ENCODE measurements around the gene GRK5. TPM values are rescaled to one million over a fixed set of nuclear protein-coding genes. Genes with fewer than 3 reads are reported as not detected.

The GRK5 gene
- total RNA-seq, 4 donors from 2014 or later, result 11.6 to 38.2 (median 21.4) TPM

- TF ChIP-seq, protein P1, sequence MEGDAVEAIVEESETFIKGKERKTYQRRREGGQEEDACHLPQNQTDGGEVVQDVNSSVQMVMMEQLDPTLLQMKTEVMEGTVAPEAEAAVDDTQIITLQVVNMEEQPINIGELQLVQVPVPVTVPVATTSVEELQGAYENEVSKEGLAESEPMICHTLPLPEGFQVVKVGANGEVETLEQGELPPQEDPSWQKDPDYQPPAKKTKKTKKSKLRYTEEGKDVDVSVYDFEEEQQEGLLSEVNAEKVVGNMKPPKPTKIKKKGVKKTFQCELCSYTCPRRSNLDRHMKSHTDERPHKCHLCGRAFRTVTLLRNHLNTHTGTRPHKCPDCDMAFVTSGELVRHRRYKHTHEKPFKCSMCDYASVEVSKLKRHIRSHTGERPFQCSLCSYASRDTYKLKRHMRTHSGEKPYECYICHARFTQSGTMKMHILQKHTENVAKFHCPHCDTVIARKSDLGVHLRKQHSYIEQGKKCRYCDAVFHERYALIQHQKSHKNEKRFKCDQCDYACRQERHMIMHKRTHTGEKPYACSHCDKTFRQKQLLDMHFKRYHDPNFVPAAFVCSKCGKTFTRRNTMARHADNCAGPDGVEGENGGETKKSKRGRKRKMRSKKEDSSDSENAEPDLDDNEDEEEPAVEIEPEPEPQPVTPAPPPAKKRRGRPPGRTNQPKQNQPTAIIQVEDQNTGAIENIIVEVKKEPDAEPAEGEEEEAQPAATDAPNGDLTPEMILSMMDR (IDR thresholded peaks at IDR 0.05; ENCODE audit: low read depth), result no peak
These were observed 170.1 kb downstream of the GRK5 start for GRCh38 chr10:119377451-119377957.

- TF ChIP-seq, protein P1 (IDR thresholded peaks at IDR 0.05; ENCODE audit: low read depth), result no peak
These were observed 170.8 kb downstream of the GRK5 start for GRCh38 chr10:119377958-119378736.

DNA sequence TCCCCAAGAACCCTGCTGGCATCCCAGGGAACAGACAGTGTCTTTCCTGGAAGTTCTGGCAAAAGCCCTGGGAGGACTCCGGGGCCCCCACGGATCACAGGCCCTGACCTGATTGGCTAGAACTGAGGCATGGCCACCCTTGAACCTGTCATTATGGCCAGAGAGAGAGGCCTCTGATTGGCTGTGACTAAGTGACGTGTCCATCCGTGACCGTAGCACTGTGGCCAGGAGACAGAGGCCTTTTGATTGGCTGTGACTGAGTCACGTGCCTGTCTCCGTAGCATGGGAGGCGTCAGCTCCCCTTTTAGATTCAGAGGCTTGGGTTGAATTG lies 171.3 kb downstream of the GRK5 start:
- TF ChIP-seq, protein P1 (IDR thresholded peaks at IDR 0.05; ENCODE audit: low read depth), result no peak

DNA sequence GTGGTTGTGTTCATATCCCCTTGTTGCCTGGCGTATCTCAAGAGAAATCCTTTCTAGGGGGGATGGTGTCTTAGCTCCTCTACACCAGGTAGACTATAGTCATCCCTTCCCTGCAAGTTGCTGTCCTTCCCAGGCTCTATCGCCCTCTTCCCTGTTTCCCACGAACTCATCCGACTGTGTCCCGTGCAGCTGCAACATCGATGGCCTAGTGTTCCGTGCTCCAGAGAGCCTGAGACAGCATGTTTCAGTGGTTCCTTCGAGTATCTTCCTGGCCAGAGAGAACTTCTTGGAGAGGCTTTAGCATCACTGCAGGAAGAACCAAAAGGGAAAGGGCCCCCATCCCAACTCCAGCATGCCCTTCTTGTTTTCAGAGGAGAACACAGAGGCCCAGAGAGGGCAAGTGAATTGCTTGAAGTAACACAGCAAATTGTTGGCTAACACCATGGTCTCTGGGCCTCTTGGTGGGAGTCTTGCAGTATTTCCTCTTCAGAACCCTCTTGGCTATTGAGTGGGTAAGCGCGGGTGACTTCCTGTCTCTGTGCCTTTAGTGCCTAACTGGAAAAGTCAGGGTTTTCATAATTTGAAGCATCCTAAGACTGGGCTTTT lies 172.2 kb downstream of the GRK5 start:
- TF ChIP-seq, protein P1 (IDR thresholded peaks at IDR 0.05; ENCODE audit: low read depth), result no peak

- TF ChIP-seq, protein P1 (IDR thresholded peaks at IDR 0.05; ENCODE audit: low read depth), result no peak
These were observed 175.9 kb downstream of the GRK5 start for GRCh38 chr10:119383174-119383856.

- TF ChIP-seq, protein P1 (IDR thresholded peaks at IDR 0.05; ENCODE audit: low read depth), result no peak
These were observed 176.8 kb downstream of the GRK5 start for GRCh38 chr10:119384127-119384526.

DNA sequence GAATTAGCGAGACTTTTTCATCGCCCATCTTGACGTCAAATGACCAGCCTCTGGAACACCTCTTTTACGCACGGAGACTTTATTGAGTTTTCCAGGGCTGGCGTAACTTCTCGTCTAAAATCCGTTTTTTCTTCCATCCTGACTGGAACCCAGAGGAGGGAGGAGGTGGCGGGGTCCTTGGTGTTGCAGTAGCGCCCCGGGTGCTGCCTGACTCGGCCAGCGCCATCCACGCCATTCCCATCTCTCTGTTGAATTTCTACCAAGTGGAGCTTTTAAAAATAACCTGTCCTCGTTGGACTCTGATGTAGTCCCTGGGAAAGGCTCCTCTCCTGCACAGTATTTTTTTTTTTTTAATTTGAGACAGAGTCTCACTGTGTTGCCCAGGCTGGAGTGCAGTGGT lies 179.3 kb downstream of the GRK5 start:
- TF ChIP-seq, protein P1 (IDR thresholded peaks at IDR 0.05; ENCODE audit: low read depth), result no peak
